DOHH2 (cell line): Measurements from ENCODE around the gene SENP8.

Experiments used
- EZH2phosphoT487 ChIP-seq: fragments of 200-600 bp; sonication (generic); IDR thresholded peaks from 2 replicates; pipeline ENCODE4 v1.6.1; 2017; ENCODE audit warnings: borderline replicate concordance, mild to moderate bottlenecking, antibody characterized with exemption, low read length, moderate library complexity, mixed read lengths
- TF ChIP-seq, protein P1 (sequence below): fragments of 200-600 bp; sonication (generic); IDR thresholded peaks from one replicate; pipeline ENCODE4 v1.5.1; 2014; ENCODE audit warnings: antibody characterized with exemption, mild to moderate bottlenecking, low read depth, low read length; ENCODE audit not compliant: poor library complexity, severe bottlenecking

DNA sequence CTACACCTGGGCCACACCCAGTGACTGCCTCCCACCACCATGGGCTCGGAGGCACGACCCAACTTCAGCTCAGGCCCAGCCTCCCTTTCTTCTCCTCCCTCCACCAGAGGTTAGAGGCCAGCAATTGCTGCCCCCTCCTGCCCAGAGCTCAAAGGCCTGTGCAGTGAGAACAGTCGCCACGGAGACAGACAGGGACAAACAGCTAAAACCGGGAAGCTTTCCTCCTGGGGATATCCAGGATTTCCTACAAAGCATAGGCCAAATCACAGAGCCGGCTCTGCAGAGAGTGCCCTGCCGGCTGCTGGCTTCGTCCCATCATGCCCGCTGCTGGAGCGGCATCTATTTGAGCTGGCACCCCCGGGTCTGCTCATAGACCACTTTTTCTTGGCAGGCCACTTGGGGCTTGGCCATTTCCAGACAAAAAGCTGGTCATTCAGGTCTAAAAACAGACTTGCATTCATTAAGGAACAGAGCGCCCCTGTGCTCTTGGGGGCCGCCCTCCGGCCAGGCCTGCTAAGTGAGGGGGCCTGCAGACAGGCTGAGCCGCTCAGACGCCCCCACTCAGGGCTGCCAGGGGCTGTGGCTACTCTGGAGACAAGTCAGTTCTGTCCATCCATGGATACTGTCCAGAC is 61.9 kb downstream of the SENP8 start:
- TF ChIP-seq, protein P1, sequence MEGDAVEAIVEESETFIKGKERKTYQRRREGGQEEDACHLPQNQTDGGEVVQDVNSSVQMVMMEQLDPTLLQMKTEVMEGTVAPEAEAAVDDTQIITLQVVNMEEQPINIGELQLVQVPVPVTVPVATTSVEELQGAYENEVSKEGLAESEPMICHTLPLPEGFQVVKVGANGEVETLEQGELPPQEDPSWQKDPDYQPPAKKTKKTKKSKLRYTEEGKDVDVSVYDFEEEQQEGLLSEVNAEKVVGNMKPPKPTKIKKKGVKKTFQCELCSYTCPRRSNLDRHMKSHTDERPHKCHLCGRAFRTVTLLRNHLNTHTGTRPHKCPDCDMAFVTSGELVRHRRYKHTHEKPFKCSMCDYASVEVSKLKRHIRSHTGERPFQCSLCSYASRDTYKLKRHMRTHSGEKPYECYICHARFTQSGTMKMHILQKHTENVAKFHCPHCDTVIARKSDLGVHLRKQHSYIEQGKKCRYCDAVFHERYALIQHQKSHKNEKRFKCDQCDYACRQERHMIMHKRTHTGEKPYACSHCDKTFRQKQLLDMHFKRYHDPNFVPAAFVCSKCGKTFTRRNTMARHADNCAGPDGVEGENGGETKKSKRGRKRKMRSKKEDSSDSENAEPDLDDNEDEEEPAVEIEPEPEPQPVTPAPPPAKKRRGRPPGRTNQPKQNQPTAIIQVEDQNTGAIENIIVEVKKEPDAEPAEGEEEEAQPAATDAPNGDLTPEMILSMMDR: no peak
- no peak for TF ChIP-seq EZH2phosphoT487
